GM19240 (cell line): ENCODE measurements around the gene HAUS3.
A peak's percentile ranks its signal among the peaks of the same experiment; 100 is the strongest.

Experiments used
- DNase-seq: peaks from one replicate; pipeline ENCODE4 v3.0.0; 2011; ENCODE audit warnings: low spot score; ENCODE audit not compliant: insufficient read length

The HAUS3 gene

GRCh38 chr4:2265113-2266110 lies 23.5 kb upstream of the HAUS3 start:
- no peak for DNase-seq

GRCh38 chr4:2264481-2265041 lies 22.6 kb upstream of the HAUS3 start:
- no peak for DNase-seq

- DNase-seq: no peak
Observed at GRCh38 chr4:2263926-2264321, 22.0 kb upstream of the HAUS3 start.

- DNase-seq: no peak
Observed at GRCh38 chr4:2262944-2263250, 21.0 kb upstream of the HAUS3 start.

- DNase-seq: peak; percentile 98
Observed at GRCh38 chr4:2262145-2262943, 20.4 kb upstream of the HAUS3 start.

- DNase-seq: no peak
Observed at GRCh38 chr4:2261853-2262144, 19.9 kb upstream of the HAUS3 start, which contains the start of gene MXD4. Gene MXD4, minus strand, starts transcription at chr4:2262109. Its CDS starts 129 bp downstream, at chr4:2261980.

GRCh38 chr4:2261110-2261852 lies 19.4 kb upstream of the HAUS3 start:
- no peak for DNase-seq

- no peak for DNase-seq
Observed at GRCh38 chr4:2260344-2261109, 18.6 kb upstream of the HAUS3 start.

- no peak for DNase-seq
Observed at GRCh38 chr4:2259541-2260343, 17.8 kb upstream of the HAUS3 start.

GRCh38 chr4:2259036-2259540 lies 17.2 kb upstream of the HAUS3 start:
- DNase-seq: no peak

GRCh38 chr4:2258091-2259035 lies 16.4 kb upstream of the HAUS3 start:
- DNase-seq: no peak

- DNase-seq: no peak
Observed at GRCh38 chr4:2257361-2258081, 15.6 kb upstream of the HAUS3 start.

GRCh38 chr4:2256781-2257191 lies 14.9 kb upstream of the HAUS3 start:
- no peak for DNase-seq

- no peak for DNase-seq
Observed at GRCh38 chr4:2256156-2256731, 14.3 kb upstream of the HAUS3 start.

- no peak for DNase-seq
Observed at GRCh38 chr4:2255501-2256155, 13.7 kb upstream of the HAUS3 start.

GRCh38 chr4:2254665-2255500 lies 13.0 kb upstream of the HAUS3 start:
- DNase-seq: no peak
